Activated T-helper 1 cell treated with anti-CD3 and anti-CD28 coated beads, Interleukin-12 subunit alpha, Interleukin-12 subunit beta, Interleukin-2, Interleukin-4 antibody, amounts not matched to agents 30 ng/mL and 10 ng/mL and 1 ng/mL, durations not matched to agents 14 hours and 24 hours and 36 hours (primary cell): ENCODE measurements around the gene DCHS1. TPM values are rescaled to one million over a fixed set of nuclear protein-coding genes. Genes with fewer than 3 reads are reported as not detected.

Source experiments
- DNase-seq: peaks from one replicate; pipeline ENCODE4 v3.0.0; 2021; ENCODE audit warnings: low spot score
- H3K27ac Mint-ChIP-seq: one replicate; pipeline ENCODE4 v1.8.0; 2021; ENCODE audit warnings: mild to moderate bottlenecking, mixed read lengths
- H3K27me3 Mint-ChIP-seq: one replicate; pipeline ENCODE4 v1.8.0; 2022; ENCODE audit warnings: mild to moderate bottlenecking, moderate library complexity, mixed read lengths; ENCODE audit not compliant: insufficient read depth
- H3K36me3 Mint-ChIP-seq: one replicate; pipeline ENCODE4 v1.8.0; 2021; ENCODE audit warnings: low read depth, mixed read lengths
- H3K4me1 Mint-ChIP-seq: one replicate; pipeline ENCODE4 v1.8.0; 2021; ENCODE audit warnings: low read depth, mixed read lengths
- H3K4me3 Mint-ChIP-seq: one replicate; pipeline ENCODE4 v1.8.0; 2021; ENCODE audit warnings: mild to moderate bottlenecking, moderate library complexity, mixed read lengths
- H3K9me3 Mint-ChIP-seq: one replicate; pipeline ENCODE4 v1.8.0; 2021; ENCODE audit warnings: mixed read lengths
- intact Hi-C: fragments of 100-400 bp; cut with micrococcal nuclease; formaldehyde crosslinking; loops from one replicate; pipeline ENCODE4 v1.15.1; 2024
- total RNA-seq: library from RNA; stranded (reverse); gene quantifications from 2 replicates; pipeline ENCODE4 v1.2.3, GENCODE V29; 2022

DCHS1 gene
- total RNA-seq, 1 donor from 2014 or later: 0.39 TPM

- DNase-seq: no peak
- Mint-ChIP-seq H3K27me3 (peaks cover 14% of the 10 kb centered on the region), H3K27ac (peak overlapping the region; percentile 10), H3K36me3 (peaks cover 2% of the 10 kb centered on the region), H3K9me3 (no peaks in the 10 kb centered on the region), H3K4me3 (no peak overlapping the region), H3K4me1 (peaks cover 50% of the 10 kb centered on the region)
- intact Hi-C loops: loop anchor here (1.0 to 2.0 kb wide), 5 partner anchors 14 to 136 kb away; partner anchors contain the start of genes MRPL17 and TPP1
These were observed 10.9 kb upstream of the DCHS1 start for GRCh38 chr11:6666302-6667183.

GRCh38 chr11:6664551-6664950 is 8.9 kb upstream of the DCHS1 start:
- Mint-ChIP-seq H3K36me3 (no peaks in the 10 kb centered on the region), H3K4me3 (no peak overlapping the region), H3K4me1 (peaks cover 32% of the 10 kb centered on the region), H3K27me3 (peaks cover 14% of the 10 kb centered on the region), H3K27ac (no peak overlapping the region), H3K9me3 (no peaks in the 10 kb centered on the region)
- DNase-seq: no peak
- intact Hi-C loops: no loop called here

GRCh38 chr11:6663794-6664469 is 8.3 kb upstream of the DCHS1 start:
- no peak overlapping the region for H3K27ac Mint-ChIP-seq
- intact Hi-C loops: no loop called here
- H3K36me3 Mint-ChIP-seq: no peaks in the 10 kb centered on the region
- peaks cover 14% of the 10 kb centered on the region for H3K27me3 Mint-ChIP-seq
- H3K4me1 Mint-ChIP-seq: peaks cover 32% of the 10 kb centered on the region
- H3K9me3 Mint-ChIP-seq: no peaks in the 10 kb centered on the region
- no peak overlapping the region for H3K4me3 Mint-ChIP-seq
- no peak for DNase-seq

- no peaks in the 10 kb centered on the region for H3K9me3 Mint-ChIP-seq
These were observed 5.1 kb upstream of the DCHS1 start for GRCh38 chr11:6660712-6661111.

GRCh38 chr11:6658647-6659046 is 3.0 kb upstream of the DCHS1 start:
- H3K4me1 Mint-ChIP-seq: peaks cover 2% of the 10 kb centered on the region
- no peaks in the 10 kb centered on the region for H3K9me3 Mint-ChIP-seq
- H3K27me3 Mint-ChIP-seq: peaks cover 22% of the 10 kb centered on the region
- intact Hi-C loops: no loop called here
- no peak overlapping the region for H3K27ac Mint-ChIP-seq
- no peak for DNase-seq
- no peaks in the 10 kb centered on the region for H3K36me3 Mint-ChIP-seq
- no peak overlapping the region for H3K4me3 Mint-ChIP-seq

More at GRCh38 chr11:6660712-6661111, 5.1 kb upstream of the DCHS1 start:
- no peak overlapping the region for H3K27ac Mint-ChIP-seq
- no peak overlapping the region for H3K4me3 Mint-ChIP-seq
- intact Hi-C loops: no loop called here
- H3K4me1 Mint-ChIP-seq: peaks cover 7% of the 10 kb centered on the region
- peaks cover 30% of the 10 kb centered on the region for H3K27me3 Mint-ChIP-seq
- no peak for DNase-seq
- no peaks in the 10 kb centered on the region for H3K36me3 Mint-ChIP-seq

GRCh38 chr11:6657346-6657745 is 1.7 kb upstream of the DCHS1 start:
- intact Hi-C loops: no loop called here
- Mint-ChIP-seq H3K9me3 (no peaks in the 10 kb centered on the region), H3K27me3 (peaks cover 16% of the 10 kb centered on the region), H3K4me3 (peak overlapping the region; percentile 27), H3K36me3 (no peaks in the 10 kb centered on the region), H3K4me1 (no peaks in the 10 kb centered on the region), H3K27ac (no peak overlapping the region)
- DNase-seq: no peak

GRCh38 chr11:6656936-6657335 is 1.3 kb upstream of the DCHS1 start:
- intact Hi-C loops: no loop called here
- DNase-seq: no peak
- Mint-ChIP-seq H3K9me3 (no peaks in the 10 kb centered on the region), H3K27me3 (peaks cover 16% of the 10 kb centered on the region), H3K4me3 (peak overlapping the region; percentile 34), H3K36me3 (no peaks in the 10 kb centered on the region), H3K27ac (no peak overlapping the region), H3K4me1 (no peaks in the 10 kb centered on the region)

GRCh38 chr11:6656584-6656915 is 941 bp upstream of the DCHS1 start:
- peak overlapping the region; percentile 65 for H3K4me3 Mint-ChIP-seq
- no peak overlapping the region for H3K27ac Mint-ChIP-seq
- H3K4me1 Mint-ChIP-seq: no peaks in the 10 kb centered on the region
- H3K36me3 Mint-ChIP-seq: no peaks in the 10 kb centered on the region
- H3K27me3 Mint-ChIP-seq: peaks cover 16% of the 10 kb centered on the region
- DNase-seq: no peak
- intact Hi-C loops: no loop called here
- no peaks in the 10 kb centered on the region for H3K9me3 Mint-ChIP-seq

- no peak for DNase-seq
- Mint-ChIP-seq H3K4me3 (no peak overlapping the region), H3K4me1 (no peaks in the 10 kb centered on the region), H3K9me3 (no peaks in the 10 kb centered on the region), H3K36me3 (no peaks in the 10 kb centered on the region), H3K27ac (no peak overlapping the region), H3K27me3 (peaks cover 16% of the 10 kb centered on the region)
- intact Hi-C loops: no loop called here
These were observed 404 bp downstream of the DCHS1 start for GRCh38 chr11:6655020-6655789.

- H3K4me1 Mint-ChIP-seq: no peaks in the 10 kb centered on the region
- no peak overlapping the region for H3K4me3 Mint-ChIP-seq
- H3K27ac Mint-ChIP-seq: no peak overlapping the region
- no peaks in the 10 kb centered on the region for H3K9me3 Mint-ChIP-seq
- no peak for DNase-seq
- intact Hi-C loops: loop anchor here (1.0 kb wide), 1 partner anchor 35 kb away; the partner anchor contains the start of gene TPP1
- no peaks in the 10 kb centered on the region for H3K36me3 Mint-ChIP-seq
- peaks cover 16% of the 10 kb centered on the region for H3K27me3 Mint-ChIP-seq
These were observed 1.2 kb downstream of the DCHS1 start for GRCh38 chr11:6654281-6655019.

GRCh38 chr11:6653656-6654055 is 2.0 kb downstream of the DCHS1 start:
- Mint-ChIP-seq H3K36me3 (no peaks in the 10 kb centered on the region), H3K27ac (no peak overlapping the region), H3K4me3 (no peak overlapping the region), H3K4me1 (no peaks in the 10 kb centered on the region), H3K9me3 (no peaks in the 10 kb centered on the region), H3K27me3 (peaks cover 16% of the 10 kb centered on the region)
- DNase-seq: no peak
- intact Hi-C loops: loop anchor here (1.0 to 2.0 kb wide), 2 partner anchors 13 to 34 kb away; partner anchors contain the start of gene TPP1

GRCh38 chr11:6653097-6653496 is 2.5 kb downstream of the DCHS1 start:
- no peak overlapping the region for H3K27ac Mint-ChIP-seq
- intact Hi-C loops: loop anchor here (2.0 kb wide), 1 partner anchor 14 kb away; no protein-coding TSS in a partner anchor
- H3K36me3 Mint-ChIP-seq: no peaks in the 10 kb centered on the region
- peaks cover 16% of the 10 kb centered on the region for H3K27me3 Mint-ChIP-seq
- H3K9me3 Mint-ChIP-seq: no peaks in the 10 kb centered on the region
- DNase-seq: no peak
- H3K4me1 Mint-ChIP-seq: no peaks in the 10 kb centered on the region
- H3K4me3 Mint-ChIP-seq: no peak overlapping the region
